ENCODE results near the gene BICC1. TPM values are rescaled to one million over a fixed set of nuclear protein-coding genes. Genes with fewer than 3 reads are reported as not detected.

The BICC1 gene
- total and polyA plus RNA-seq, 2 donors (not counting 3 experiments of a cell fraction or from before 2014, with no cell fraction given) = 0.06 to 0.29 TPM

- H2AFZ ChIP-seq (ENCODE audit: low read depth, low read length) = no peak overlapping the region
- no peak overlapping the region for H3K9ac ChIP-seq (replicated peaks; ENCODE audit: extremely low read depth, insufficient read depth, low read length)
- DNase-seq (ENCODE audit: low read depth, low spot score) (no peak), FAIRE-seq (no peak)
- no peaks in the 10 kb centered on the region for H3K9me1 ChIP-seq (replicated peaks; ENCODE audit: control insufficient read depth, extremely low read depth, insufficient read depth, low read length)
- no peak overlapping the region for H3K4me2 ChIP-seq (ENCODE audit: insufficient read depth, low read length)
- H3K27ac ChIP-seq (ENCODE audit: insufficient read depth, low read depth, low read length) = no peak overlapping the region
- H3K9me3 ChIP-seq (replicated peaks; ENCODE audit: control insufficient read depth, insufficient read depth, low read length) = no peaks in the 10 kb centered on the region
- no TSS peak for BruUV-seq (replicated peaks)
- TF ChIP-seq POLR2AphosphoS5 (IDR thresholded peaks at IDR 0.05; ENCODE audit: insufficient read depth, low read depth, low read length) (no peak), GATA2 (IDR thresholded peaks at IDR 0.05; ENCODE audit: insufficient read depth, insufficient read length, low read depth, low read length) (no peak), FOS (IDR thresholded peaks at IDR 0.05; ENCODE audit: borderline replicate concordance, insufficient read depth, low read length) (no peak), EZH2 (IDR thresholded peaks at IDR 0.05; ENCODE audit: borderline replicate concordance, low read depth, low read length, severe bottlenecking) (no peak), MYC (IDR thresholded peaks at IDR 0.05; ENCODE audit: low read depth, low read length) (no peak), JUN (IDR thresholded peaks at IDR 0.05; ENCODE audit: borderline replicate concordance, insufficient read depth, insufficient read length, low read depth) (no peak), POLR2A (IDR thresholded peaks at IDR 0.05; ENCODE audit: low read depth, low read length) (no peak)
- TF ChIP-seq, protein P1, sequence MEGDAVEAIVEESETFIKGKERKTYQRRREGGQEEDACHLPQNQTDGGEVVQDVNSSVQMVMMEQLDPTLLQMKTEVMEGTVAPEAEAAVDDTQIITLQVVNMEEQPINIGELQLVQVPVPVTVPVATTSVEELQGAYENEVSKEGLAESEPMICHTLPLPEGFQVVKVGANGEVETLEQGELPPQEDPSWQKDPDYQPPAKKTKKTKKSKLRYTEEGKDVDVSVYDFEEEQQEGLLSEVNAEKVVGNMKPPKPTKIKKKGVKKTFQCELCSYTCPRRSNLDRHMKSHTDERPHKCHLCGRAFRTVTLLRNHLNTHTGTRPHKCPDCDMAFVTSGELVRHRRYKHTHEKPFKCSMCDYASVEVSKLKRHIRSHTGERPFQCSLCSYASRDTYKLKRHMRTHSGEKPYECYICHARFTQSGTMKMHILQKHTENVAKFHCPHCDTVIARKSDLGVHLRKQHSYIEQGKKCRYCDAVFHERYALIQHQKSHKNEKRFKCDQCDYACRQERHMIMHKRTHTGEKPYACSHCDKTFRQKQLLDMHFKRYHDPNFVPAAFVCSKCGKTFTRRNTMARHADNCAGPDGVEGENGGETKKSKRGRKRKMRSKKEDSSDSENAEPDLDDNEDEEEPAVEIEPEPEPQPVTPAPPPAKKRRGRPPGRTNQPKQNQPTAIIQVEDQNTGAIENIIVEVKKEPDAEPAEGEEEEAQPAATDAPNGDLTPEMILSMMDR (IDR thresholded peaks at IDR 0.05; ENCODE audit: extremely low read depth in 1 of 2, insufficient read depth in 1 of 2, low read depth in 1 of 2, low read length in 2 of 2) = no peak
- TF ChIP-seq, protein P2, sequence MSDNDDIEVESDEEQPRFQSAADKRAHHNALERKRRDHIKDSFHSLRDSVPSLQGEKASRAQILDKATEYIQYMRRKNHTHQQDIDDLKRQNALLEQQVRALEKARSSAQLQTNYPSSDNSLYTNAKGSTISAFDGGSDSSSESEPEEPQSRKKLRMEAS (IDR thresholded peaks at IDR 0.05; ENCODE audit: insufficient read depth, insufficient read length) = no peak
- intact Hi-C loops (cut with micrococcal nuclease) = no loop called here
- dilution Hi-C loops (cut with MboI; ENCODE audit: extremely low pct_ligation_motif_present, low sequenced_read_pairs) = no loop called here
- H3K27me3 ChIP-seq (ENCODE audit: control insufficient read depth in 2 of 2, insufficient read depth in 2 of 2, low read length in 2 of 2) = no peaks in the 10 kb centered on the region
- POLR2A ChIA-PET = no interaction called here
- CTCF ChIA-PET = interaction anchor here (0.6 to 1.1 kb wide), 2 partner anchors 29 to 49 kb away, joined by 3 read pairs; no protein-coding TSS in a partner anchor
- H3K4me3 ChIP-seq (replicated peaks in 1 of 3; ENCODE audit: insufficient read depth in 1 of 3, low read depth in 1 of 3, low read length in 3 of 3) = no peak overlapping the region
- H3K36me3 ChIP-seq (ENCODE audit: control insufficient read depth in 2 of 2, extremely low read depth in 1 of 2, insufficient read depth in 2 of 2, low read length in 2 of 2) = no peaks in the 10 kb centered on the region
- no peaks in the 10 kb centered on the region for H3K79me2 ChIP-seq (ENCODE audit: control insufficient read depth, insufficient read depth, low read length)
- H4K20me1 ChIP-seq (replicated peaks; ENCODE audit: control insufficient read depth, extremely low read depth, insufficient read depth, low read length) = no peaks in the 10 kb centered on the region
- H3K4me1 ChIP-seq (ENCODE audit: control insufficient read depth, extremely low read depth, insufficient read depth, low read length) = no peaks in the 10 kb centered on the region
These were observed 234.0 kb downstream of the BICC1 start for GRCh38 chr10:58746474-58747185.
